ENCODE measurements around the gene PRSS33.

PRSS33 gene

GRCh38 chr16:2775765-2776499 lies 11.4 kb downstream of the PRSS33 start:
- DNase-seq = no peak

- DNase-seq = no peak
Measured at GRCh38 chr16:2775131-2775716, 12.1 kb downstream of the PRSS33 start.

GRCh38 chr16:2774161-2774891 lies 13.0 kb downstream of the PRSS33 start:
- DNase-seq = no peak

GRCh38 chr16:2773188-2773968 lies 14.0 kb downstream of the PRSS33 start:
- DNase-seq = no peak

GRCh38 chr16:2771496-2772402 lies 15.6 kb downstream of the PRSS33 start:
- no peak for DNase-seq

GRCh38 chr16:2770057-2770951 lies 17.1 kb downstream of the PRSS33 start:
- no peak for DNase-seq

GRCh38 chr16:2769675-2770056 lies 17.7 kb downstream of the PRSS33 start:
- no peak for DNase-seq

- DNase-seq = no peak
Measured at GRCh38 chr16:2769100-2769529, 18.2 kb downstream of the PRSS33 start.

- no peak for DNase-seq
Measured at GRCh38 chr16:2768403-2769089, 18.8 kb downstream of the PRSS33 start.

GRCh38 chr16:2767891-2768290 lies 19.5 kb downstream of the PRSS33 start:
- no peak for DNase-seq

GRCh38 chr16:2767140-2767731 lies 20.1 kb downstream of the PRSS33 start:
- no peak for DNase-seq

- no peak for DNase-seq
Measured at GRCh38 chr16:2766430-2767139, 20.8 kb downstream of the PRSS33 start.

GRCh38 chr16:2765462-2766404 lies 21.6 kb downstream of the PRSS33 start:
- no peak for DNase-seq

GRCh38 chr16:2764718-2765117 lies 22.6 kb downstream of the PRSS33 start:
- no peak for DNase-seq

GRCh38 chr16:2763173-2763572 lies 24.2 kb downstream of the PRSS33 start:
- no peak for DNase-seq

GRCh38 chr16:2762711-2763110 lies 24.6 kb downstream of the PRSS33 start:
- DNase-seq = no peak

GRCh38 chr16:2761886-2762583 lies 25.3 kb downstream of the PRSS33 start:
- DNase-seq = no peak

- no peak for DNase-seq
Measured at GRCh38 chr16:2761472-2761871, 25.9 kb downstream of the PRSS33 start.

Measured in activated CD4-positive, CD25-positive, alpha-beta regulatory T cell (primary cell).